Esophagus squamous epithelium (tissue), 4 donors: ENCODE results near the gene G6PC1.

ENCODE experiments used
- POLR2A ChIP-seq, 4 donors: fragments of 450-650 bp; IDR thresholded peaks; one replicate each; pipeline ENCODE4 v1.6.1; 2017; ENCODE audit warnings: antibody characterized with exemption in 4 of 4, mild to moderate bottlenecking in 4 of 4, moderate library complexity in 3 of 4
- TF ChIP-seq, protein P1 (sequence below), 6 experiments: fragments of 450-650 bp in 4 of 6; fragments of 200-600 bp in 2 of 6; sonication (generic) in 2 of 6; IDR thresholded peaks; one replicate each; pipeline ENCODE4 v1.5.1; 2016 to 2019; ENCODE audit warnings: antibody characterized with exemption in 6 of 6, mild to moderate bottlenecking in 4 of 6, moderate library complexity in 4 of 6

DNA sequence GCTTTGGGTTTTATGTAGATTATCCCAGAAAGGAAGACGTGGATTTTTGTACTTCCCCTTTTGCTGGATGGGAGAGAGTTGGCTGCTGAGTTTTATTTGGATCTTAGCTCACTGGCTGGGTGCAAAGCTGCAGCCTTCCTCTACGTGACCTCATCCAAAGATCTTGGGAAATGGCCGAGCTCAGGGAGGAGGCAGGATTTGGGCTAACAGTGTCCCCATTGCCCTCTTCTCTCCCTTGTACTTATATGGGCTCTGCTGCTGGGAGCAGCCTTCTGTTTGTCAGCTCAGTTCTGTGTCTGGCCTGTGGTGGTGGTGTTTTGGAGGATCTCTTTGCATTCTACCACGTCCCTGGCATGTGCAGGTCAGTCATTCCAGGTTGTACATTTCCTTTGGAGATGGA is 47.6 kb upstream of the G6PC1 start:
- TF ChIP-seq, protein P1, sequence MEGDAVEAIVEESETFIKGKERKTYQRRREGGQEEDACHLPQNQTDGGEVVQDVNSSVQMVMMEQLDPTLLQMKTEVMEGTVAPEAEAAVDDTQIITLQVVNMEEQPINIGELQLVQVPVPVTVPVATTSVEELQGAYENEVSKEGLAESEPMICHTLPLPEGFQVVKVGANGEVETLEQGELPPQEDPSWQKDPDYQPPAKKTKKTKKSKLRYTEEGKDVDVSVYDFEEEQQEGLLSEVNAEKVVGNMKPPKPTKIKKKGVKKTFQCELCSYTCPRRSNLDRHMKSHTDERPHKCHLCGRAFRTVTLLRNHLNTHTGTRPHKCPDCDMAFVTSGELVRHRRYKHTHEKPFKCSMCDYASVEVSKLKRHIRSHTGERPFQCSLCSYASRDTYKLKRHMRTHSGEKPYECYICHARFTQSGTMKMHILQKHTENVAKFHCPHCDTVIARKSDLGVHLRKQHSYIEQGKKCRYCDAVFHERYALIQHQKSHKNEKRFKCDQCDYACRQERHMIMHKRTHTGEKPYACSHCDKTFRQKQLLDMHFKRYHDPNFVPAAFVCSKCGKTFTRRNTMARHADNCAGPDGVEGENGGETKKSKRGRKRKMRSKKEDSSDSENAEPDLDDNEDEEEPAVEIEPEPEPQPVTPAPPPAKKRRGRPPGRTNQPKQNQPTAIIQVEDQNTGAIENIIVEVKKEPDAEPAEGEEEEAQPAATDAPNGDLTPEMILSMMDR (IDR thresholded peaks at IDR 0.05), result no peak
- TF ChIP-seq POLR2A (IDR thresholded peaks at IDR 0.05), result peak in 1 of 4 donors; percentile 28
